H1 (cell line): ENCODE data around the gene DUSP1. TPM values are rescaled to one million over a fixed set of nuclear protein-coding genes. Genes with fewer than 3 reads are reported as not detected.

ENCODE experiments used
- CTCF ChIA-PET: fragments of 300-600 bp; sonication (Branson Sonifier 250); formaldehyde crosslinking; loops from one replicate; lab custom pipeline; 2021; ENCODE audit not compliant: partially characterized antibody; lab: Charles Lee
- POLR2A ChIA-PET: fragments of 300-600 bp; sonication (Branson Sonifier 250); formaldehyde crosslinking; loops from one replicate; lab custom pipeline; 2021; ENCODE audit warnings: inconsistent platforms; ENCODE audit not compliant: partially characterized antibody; lab: Charles Lee
- DNase-seq, 2 experiments: peaks; one replicate each; pipeline versions ENCODE4 v3.0.0 to v3.0.0-alpha.2; 2010 to 2022; ENCODE audit warnings: low spot score in 2 of 2, low read depth in 1 of 2, mixed read lengths in 1 of 2
- FAIRE-seq: peaks from 2 replicates; lab custom pipeline; 2011; peaks lifted over from hg19 to GRCh38; lab: Jason Lieb, UNC
- H2AFZ ChIP-seq: 2 replicates; pipeline ENCODE4 v1.8.1; 2012; ENCODE audit warnings: low read length, inconsistent platforms
- H2AK5ac ChIP-seq: 2 replicates; pipeline ENCODE4 v1.6.1; 2013; ENCODE audit warnings: low read depth, low read length
- H2BK120ac ChIP-seq: replicated peaks from 2 replicates; pipeline ENCODE3; 2013; ENCODE audit warnings: low read depth, low read length, inconsistent platforms
- H2BK12ac ChIP-seq: 2 replicates; pipeline ENCODE4 v1.6.1; 2013; ENCODE audit warnings: low read depth, low read length
- H2BK15ac ChIP-seq: 2 replicates; pipeline ENCODE4 v1.6.1; 2013; ENCODE audit warnings: low read length
- H2BK20ac ChIP-seq: 2 replicates; pipeline ENCODE4 v1.6.1; 2013; ENCODE audit warnings: low read length
- H2BK5ac ChIP-seq: 2 replicates; pipeline ENCODE4 v1.6.1; 2013; ENCODE audit warnings: low read depth, low read length
- H3K14ac ChIP-seq: 2 replicates; pipeline ENCODE4 v1.6.1; 2013; ENCODE audit warnings: inconsistent platforms; ENCODE audit not compliant: insufficient read length
- H3K18ac ChIP-seq: 2 replicates; pipeline ENCODE4 v1.6.1; 2013; ENCODE audit warnings: low read length; ENCODE audit errors: extremely low read depth
- H3K23ac ChIP-seq: 2 replicates; pipeline ENCODE4 v1.6.1; 2013; ENCODE audit warnings: inconsistent platforms; ENCODE audit not compliant: insufficient read length
- H3K23me2 ChIP-seq: 2 replicates; pipeline ENCODE4 v1.6.1; 2013; ENCODE audit warnings: low read depth, low read length
- H3K27ac ChIP-seq: 2 replicates; pipeline ENCODE4 v1.6.1; 2011; ENCODE audit warnings: low read depth, low read length, inconsistent platforms
- H3K27me3 ChIP-seq, 4 experiments: replicated peaks in 1 of 4; 1 replicate in 1 of 4; 2 replicates in 3 of 4; pipeline versions ENCODE4 v1.6.1 to v1.8.1; 2011 to 2013; ENCODE audit warnings: low read length in 3 of 4, mild to moderate bottlenecking in 3 of 4, inconsistent platforms in 2 of 4, mixed read lengths in 2 of 4, moderate library complexity in 1 of 4; ENCODE audit not compliant: control insufficient read depth in 3 of 4, insufficient read depth in 3 of 4; ENCODE audit errors: extremely low read depth in 1 of 4
- H3K36me3 ChIP-seq, 4 experiments: 2 replicates each; pipeline versions ENCODE4 v1.6.1 to v1.8.1; 2011 to 2013; ENCODE audit warnings: mild to moderate bottlenecking in 4 of 4, low read length in 3 of 4, moderate library complexity in 2 of 4, control low read depth in 1 of 4, inconsistent platforms in 1 of 4; ENCODE audit not compliant: insufficient read depth in 4 of 4, control insufficient read depth in 2 of 4
- H3K4ac ChIP-seq: replicated peaks from 2 replicates; pipeline ENCODE3; 2013; ENCODE audit warnings: low read length, low read depth, mixed read lengths, inconsistent platforms; ENCODE audit not compliant: insufficient read length
- H3K4me1 ChIP-seq, 4 experiments: replicated peaks in 1 of 4; 1 replicate in 1 of 4; 2 replicates in 3 of 4; pipeline versions ENCODE4 v1.6.1 to v1.8.1; 2011 to 2013; ENCODE audit warnings: low read length in 3 of 4, inconsistent platforms in 2 of 4, mixed read lengths in 1 of 4; ENCODE audit not compliant: insufficient read depth in 4 of 4, control insufficient read depth in 3 of 4
- H3K4me2 ChIP-seq, 2 experiments: 2 replicates each; pipeline versions ENCODE4 v1.6.1 to v1.8.1; 2011 to 2013; ENCODE audit warnings: low read depth in 2 of 2, low read length in 2 of 2, control low read depth in 1 of 2, inconsistent platforms in 1 of 2, mild to moderate bottlenecking in 1 of 2; ENCODE audit not compliant: insufficient read depth in 1 of 2
- H3K4me3 ChIP-seq, 4 experiments: fragments of 200-600, 300-600 bp in 1 of 4; sonication (generic), shearing (Covaris generic), sonication (Bioruptor Twin) in 1 of 4; 2 replicates each; pipeline versions ENCODE4 v1.5.1 to v1.8.1; 2011 to 2016; ENCODE audit warnings: low read length in 4 of 4, low read depth in 3 of 4, control low read depth in 2 of 4, inconsistent platforms in 2 of 4, mild to moderate bottlenecking in 2 of 4, mixed read lengths in 1 of 4, moderate library complexity in 1 of 4; ENCODE audit not compliant: insufficient read depth in 2 of 4; ENCODE audit errors: extremely low read depth in 1 of 4
- H3K56ac ChIP-seq: replicated peaks from 2 replicates; pipeline ENCODE3; 2013; ENCODE audit warnings: low read depth, mild to moderate bottlenecking, mixed read lengths, low read length, inconsistent platforms; ENCODE audit not compliant: insufficient read length
- H3K79me1 ChIP-seq: 2 replicates; pipeline ENCODE4 v1.6.1; 2013; ENCODE audit warnings: low read depth, low read length, control low read depth
- H3K79me2 ChIP-seq, 2 experiments: 2 replicates each; pipeline versions ENCODE4 v1.6.1 to v1.8.1; 2012 to 2013; ENCODE audit warnings: low read length in 2 of 2, mild to moderate bottlenecking in 2 of 2, inconsistent platforms in 1 of 2; ENCODE audit not compliant: insufficient read depth in 2 of 2, control insufficient read depth in 1 of 2
- H3K9ac ChIP-seq, 4 experiments: replicated peaks in 1 of 4; 1 replicate in 1 of 4; 2 replicates in 3 of 4; pipeline versions ENCODE4 v1.6.1 to v1.8.1; 2011 to 2013; ENCODE audit warnings: low read depth in 3 of 4, low read length in 3 of 4, control low read depth in 2 of 4, mild to moderate bottlenecking in 2 of 4, moderate library complexity in 2 of 4, inconsistent platforms in 1 of 4; ENCODE audit errors: extremely low read depth in 1 of 4
- H3K9me3 ChIP-seq, 2 experiments: 2 replicates each; pipeline versions ENCODE4 v1.6.1 to v1.8.1; 2012 to 2013; ENCODE audit warnings: mild to moderate bottlenecking in 2 of 2, moderate library complexity in 2 of 2, control low read depth in 1 of 2, inconsistent platforms in 1 of 2, low read depth in 1 of 2, low read length in 1 of 2, mixed read lengths in 1 of 2; ENCODE audit not compliant: insufficient read depth in 2 of 2
- H4K20me1 ChIP-seq, 2 experiments: replicated peaks in 1 of 2; 2 replicates each; pipeline versions ENCODE3 to v1.8.1; 2011 to 2013; ENCODE audit warnings: inconsistent platforms in 2 of 2, low read length in 2 of 2, mild to moderate bottlenecking in 1 of 2; ENCODE audit not compliant: insufficient read depth in 2 of 2, control insufficient read depth in 1 of 2
- H4K5ac ChIP-seq: 2 replicates; pipeline ENCODE4 v1.6.1; 2013; ENCODE audit warnings: low read length, low read depth, mixed read lengths, inconsistent platforms; ENCODE audit not compliant: insufficient read length
- H4K8ac ChIP-seq: 2 replicates; pipeline ENCODE4 v1.8.0; 2013; ENCODE audit warnings: mild to moderate bottlenecking, moderate library complexity, low read length, inconsistent platforms; ENCODE audit not compliant: insufficient read depth; ENCODE audit errors: extremely low read depth
- H4K91ac ChIP-seq: replicated peaks from 2 replicates; pipeline ENCODE3; 2013; ENCODE audit warnings: low read length, mixed read lengths, inconsistent platforms; ENCODE audit not compliant: insufficient read length
- KDM1A ChIP-seq: fragments of 200-600, 300-600 bp; sonication (generic); IDR thresholded peaks from 2 replicates; pipeline ENCODE4 v1.7.1; 2016; ENCODE audit warnings: mild to moderate bottlenecking, low read length, borderline replicate concordance
- KDM5A ChIP-seq: fragments of 200-600 bp; IDR thresholded peaks from 2 replicates; pipeline ENCODE4 v1.7.1; 2012; ENCODE audit warnings: mild to moderate bottlenecking, low read length, inconsistent platforms, mixed read lengths
- PHF8 ChIP-seq: fragments of 200-600 bp; sonication (generic); conservative IDR thresholded peaks from 2 replicates; pipeline ENCODE4 v1.7.1; 2012; ENCODE audit warnings: low read depth, mild to moderate bottlenecking, inconsistent platforms, low read length, moderate library complexity
- POLR2A ChIP-seq, 2 experiments: IDR thresholded peaks; 1 replicate in 1 of 2; 2 replicates in 1 of 2; pipeline ENCODE4 v1.6.1; 2011; ENCODE audit warnings: low read depth in 2 of 2, low read length in 2 of 2, mild to moderate bottlenecking in 2 of 2; ENCODE audit errors: control extremely low read depth in 1 of 2
- RFX5 ChIP-seq: IDR thresholded peaks from 2 replicates; pipeline ENCODE4 v1.6.1; 2011; ENCODE audit warnings: low read depth, low read length, improper control_type of control experiment, borderline replicate concordance
- RNF2 ChIP-seq: fragments of 200-900, 300-1000 bp; sonication (generic); IDR thresholded peaks from 2 replicates; pipeline ENCODE4 v1.7.1; 2016; ENCODE audit warnings: borderline replicate concordance, low read depth, mild to moderate bottlenecking, antibody characterized with exemption, low read length; ENCODE audit not compliant: poor library complexity, severe bottlenecking; ENCODE audit errors: missing control alignments
- SIN3A ChIP-seq, 2 experiments: IDR thresholded peaks in 1 of 2; conservative IDR thresholded peaks in 1 of 2; 2 replicates each; pipeline ENCODE4 v1.6.1; 2011 to 2012; ENCODE audit warnings: low read length in 2 of 2, improper control_type of control experiment in 1 of 2, low read depth in 1 of 2, mild to moderate bottlenecking in 1 of 2
- SRF ChIP-seq: IDR thresholded peaks from 2 replicates; pipeline ENCODE4 v1.6.1; 2011; ENCODE audit warnings: mild to moderate bottlenecking, low read depth, low read length, moderate library complexity
- SUZ12 ChIP-seq: fragments of 200-600 bp; sonication (generic); IDR thresholded peaks from 2 replicates; pipeline ENCODE4 v1.6.1; 2012; ENCODE audit warnings: mild to moderate bottlenecking, inconsistent platforms, low read length, moderate library complexity, mixed read lengths
- TBP ChIP-seq: IDR thresholded peaks from 2 replicates; pipeline ENCODE4 v1.6.1; 2011; ENCODE audit warnings: low read depth, low read length, improper control_type of control experiment
- TEAD4 ChIP-seq: IDR thresholded peaks from 2 replicates; pipeline ENCODE4 v1.6.1; 2012; ENCODE audit warnings: low read depth, low read length, inconsistent platforms, mixed read lengths
- ZNF274 ChIP-seq: IDR thresholded peaks from 2 replicates; pipeline ENCODE4 v1.7.0; 2012; ENCODE audit warnings: low read length, borderline replicate concordance; ENCODE audit errors: extremely low read depth
- WGBS, 2 experiments: shearing (Covaris generic) in 1 of 2; methylation state at CpG; one replicate each; pipeline versions ENCODE4 v1.1.6 to v1.1.7; 2013 to 2015; ENCODE audit warnings: low lambda C conversion rate in 2 of 2, mixed read lengths in 2 of 2, inconsistent platforms in 1 of 2, low coverage in 1 of 2, missing lambda C conversion rate in 1 of 2; ENCODE audit not compliant: insufficient replicate concordance in 2 of 2, insufficient coverage in 1 of 2, insufficient read length in 1 of 2; ENCODE audit errors: extremely low coverage in 1 of 2, missing lambda C conversion rate in 1 of 2; 5-methylcytosine and 5-hydroxymethylcytosine counted together
- polyA plus RNA-seq, 7 experiments: library from polyadenylated mRNA; depleted of rRNA in 3 of 7; stranded (reverse) in 5 of 7; unstranded in 2 of 7; fragments of >200 nt in 5 of 7; fragments of 200-250 nt in 2 of 7; gene quantifications; 1 replicate in 5 of 7; 2 replicates in 1 of 7; 4 replicates in 1 of 7; pipeline versions ENCODE4 v1.2.1 to v1.2.3, GENCODE V29; 2011 to 2013; ENCODE audit warnings: missing spikeins in 2 of 7, mixed read lengths in 2 of 7
- total RNA-seq: library from RNA; stranded (reverse); fragmentation: NEBNext Ultra II Directional; extraction: Animal tissue kit (Norgen Biotek cat#: 25700); gene quantifications from 2 replicates; pipeline ENCODE4 v1.2.1, GENCODE V29; 2021

Gene DUSP1
- total and polyA plus RNA-seq, 2 of the 8 experiments (the other 6 are each of a cell fraction or from before 2014, with no cell fraction given): 6.5 to 11.7 TPM

- Histone ChIP-seq H3K79me2 (no peaks in the 10 kb centered on the region), H3K27ac (no peak overlapping the region), H2BK120ac (no peak overlapping the region), H3K23ac (no peak overlapping the region), H3K27me3 (peaks cover 0 to 2% (median 0%) of the 10 kb centered on the region in 4 experiments; a peak in 1 of 7 replicates), H3K4ac (no peak overlapping the region), H4K5ac (no peak overlapping the region), H3K9ac (no peak overlapping the region), H2BK20ac (no peak overlapping the region), H2AFZ (no peak overlapping the region), H2BK15ac (no peak overlapping the region), H4K20me1 (no peaks in the 10 kb centered on the region), H3K56ac (no peak overlapping the region), H3K4me3 (no peak overlapping the region), H3K23me2 (peaks cover 3% of the 10 kb centered on the region; the same call in 1 of the 2 replicates), H2BK5ac (no peak overlapping the region), H3K14ac (no peak overlapping the region), H4K91ac (no peak overlapping the region), H3K79me1 (no peaks in the 10 kb centered on the region), H2AK5ac (no peak overlapping the region), H2BK12ac (no peak overlapping the region), H3K18ac (no peak overlapping the region), H3K9me3 (no peaks in the 10 kb centered on the region), H3K4me2 (no peak overlapping the region), H3K4me1 (no peaks in the 10 kb centered on the region; a peak in 1 of 7 replicates), H3K36me3 (no peaks in the 10 kb centered on the region), H4K8ac (no peak overlapping the region)
- no peak for FAIRE-seq
- ChIA-PET CTCF (interaction anchor here (0.7 to 4.0 kb wide), 8 partner anchors 11 to 198 kb away, joined by 3 to 29 read pairs (median 4); no protein-coding TSS in a partner anchor), POLR2A (interaction anchor here (1.0 to 2.9 kb wide), 2 partner anchors 30 to 36 kb away, joined by 3 to 14 read pairs; partner anchors contain the start of gene DUSP1)
- DNase-seq: no peak
- 88% methylated on average over 9 of the region's 12 CpGs; no CpG with 5 or more reads in 1 of the 2 experiments for WGBS, 2 experiments
- no peak for TF ChIP-seq KDM5A
- TF ChIP-seq RNF2: no peak
- no peak for TF ChIP-seq PHF8
- TF ChIP-seq POLR2A (IDR thresholded peaks at IDR 0.05; ENCODE audit: control extremely low read depth in 1 of 2, low read depth in 2 of 2, low read length in 2 of 2): no peak
- no peak for TF ChIP-seq ZNF274
- TF ChIP-seq RFX5: no peak
- TF ChIP-seq SIN3A (conservative IDR thresholded peaks at IDR 0.05 in 1 of 2, IDR thresholded peaks at IDR 0.05 in 1 of 2; ENCODE audit: low read depth in 1 of 2, low read length in 2 of 2): no peak
- TF ChIP-seq KDM1A: no peak
- TF ChIP-seq SUZ12: no peak
- TF ChIP-seq SRF: no peak
- no peak for TF ChIP-seq TBP
- TF ChIP-seq TEAD4: no peak
Observed at GRCh38 chr5:172735141-172735831, 35.7 kb downstream of the DUSP1 start.
